ENCODE data around the gene CGB1.
A peak's percentile ranks its signal among the peaks of the same experiment; 100 is the strongest.
"Not testable (repeated sequence)": the region's sequence is repeated elsewhere in the genome, so short reads cannot be mapped to it uniquely, and the experiment has no call there.

The CGB1 gene

GRCh38 chr19:49020931-49021895, 15.5 kb downstream of the CGB1 start:
- peak; percentile 21 for DNase-seq

GRCh38 chr19:49020342-49020741, 16.4 kb downstream of the CGB1 start:
- DNase-seq, result no peak

GRCh38 chr19:49019242-49019932, 17.3 kb downstream of the CGB1 start:
- peak; percentile 28 for DNase-seq

- not testable (repeated sequence) for DNase-seq
These were observed 18.1 kb downstream of the CGB1 start for GRCh38 chr19:49018388-49019241.

- peak; percentile 69 for DNase-seq
These were observed 18.9 kb downstream of the CGB1 start for GRCh38 chr19:49017666-49018351.

- DNase-seq, result no peak
These were observed 19.5 kb downstream of the CGB1 start, which contains the start of gene LHB for GRCh38 chr19:49017041-49017665. Gene LHB, minus strand, starts transcription at chr19:49017091. Its CDS starts 10 bp downstream, at chr19:49017081.

- no peak for DNase-seq
These were observed 20.4 kb downstream of the CGB1 start for GRCh38 chr19:49016067-49016839.

GRCh38 chr19:49014870-49015255, 21.8 kb downstream of the CGB1 start:
- no peak for DNase-seq

GRCh38 chr19:49014123-49014869, 22.4 kb downstream of the CGB1 start:
- DNase-seq, result no peak

GRCh38 chr19:49011194-49011593, 25.5 kb downstream of the CGB1 start:
- no peak for DNase-seq

GRCh38 chr19:49010453-49010852, 26.2 kb downstream of the CGB1 start:
- DNase-seq, result no peak

GRCh38 chr19:49009828-49010227, 26.9 kb downstream of the CGB1 start:
- no peak for DNase-seq

GRCh38 chr19:49006905-49007304, 29.8 kb downstream of the CGB1 start:
- no peak for DNase-seq

- no peak for DNase-seq
These were observed 31.6 kb downstream of the CGB1 start for GRCh38 chr19:49004964-49005614.

- DNase-seq, result no peak
These were observed 32.6 kb downstream of the CGB1 start for GRCh38 chr19:49004133-49004532.

GRCh38 chr19:48999481-49000325, 37.0 kb downstream of the CGB1 start:
- peak; percentile 60 for DNase-seq

GRCh38 chr19:48997972-48998371, 38.7 kb downstream of the CGB1 start:
- peak; percentile 37 for DNase-seq

- peak; percentile 13 for DNase-seq
These were observed 42.7 kb downstream of the CGB1 start for GRCh38 chr19:48994035-48994386.
